Testis (tissue), 2 donors: Measurements from ENCODE around the gene AOC3.

ENCODE experiments used
- CTCF ChIP-seq, 3 experiments: fragments of 450-650 bp in 2 of 3; fragments of 200-600 bp in 1 of 3; sonication (generic) in 1 of 3; IDR thresholded peaks; one replicate each; pipeline ENCODE4 v1.5.1; 2016 to 2019; ENCODE audit warnings: antibody characterized with exemption in 3 of 3, mild to moderate bottlenecking in 2 of 3, moderate library complexity in 1 of 3
- POLR2A ChIP-seq: fragments of 450-650 bp; IDR thresholded peaks from one replicate; pipeline ENCODE4 v1.6.1; 2017; ENCODE audit warnings: antibody characterized with exemption, mild to moderate bottlenecking, moderate library complexity

DNA sequence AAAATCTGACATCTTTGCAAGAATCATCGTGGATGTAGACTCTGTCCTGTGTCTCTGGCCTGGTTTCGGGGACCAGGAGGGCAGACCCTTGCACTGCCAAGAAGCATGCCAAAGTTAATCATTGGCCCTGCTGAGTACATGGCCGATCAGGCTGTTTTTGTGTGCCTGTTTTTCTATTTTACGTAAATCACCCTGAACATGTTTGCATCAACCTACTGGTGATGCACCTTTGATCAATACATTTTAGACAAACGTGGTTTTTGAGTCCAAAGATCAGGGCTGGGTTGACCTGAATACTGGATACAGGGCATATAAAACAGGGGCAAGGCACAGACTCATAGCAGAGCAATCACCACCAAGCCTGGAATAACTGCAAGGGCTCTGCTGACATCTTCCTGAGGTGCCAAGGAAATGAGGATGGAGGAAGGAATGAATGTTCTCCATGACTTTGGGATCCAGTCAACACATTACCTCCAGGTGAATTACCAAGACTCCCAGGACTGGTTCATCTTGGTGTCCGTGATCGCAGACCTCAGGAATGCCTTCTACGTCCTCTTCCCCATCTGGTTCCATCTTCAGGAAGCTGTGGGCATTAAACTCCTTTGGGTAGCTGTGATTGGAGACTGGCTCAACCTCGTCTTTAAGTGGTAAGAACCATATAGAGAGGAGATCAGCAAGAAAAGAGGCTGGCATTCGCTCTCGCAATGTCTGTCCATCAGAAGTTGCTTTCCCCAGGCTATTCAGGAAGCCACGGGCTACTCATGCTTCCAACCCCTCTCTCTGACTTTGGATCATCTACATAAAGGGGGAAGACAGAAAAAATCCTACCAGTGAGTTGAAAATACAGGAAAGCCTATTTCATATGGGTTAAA lies 49.7 kb downstream of the AOC3 start, which contains the start of gene G6PC1:
- no peak for TF ChIP-seq POLR2A
- TF ChIP-seq CTCF (IDR thresholded peaks at IDR 0.05) = no peak
